Amygdala (tissue), 56 donors: Measurements from ENCODE around the gene HOXD3.

Experiments used
- DNase-seq, 56 donors: peaks; one replicate each; lab custom pipeline; 2025; lab: John Stamatoyannopoulos, UW

HOXD3 gene

DNA sequence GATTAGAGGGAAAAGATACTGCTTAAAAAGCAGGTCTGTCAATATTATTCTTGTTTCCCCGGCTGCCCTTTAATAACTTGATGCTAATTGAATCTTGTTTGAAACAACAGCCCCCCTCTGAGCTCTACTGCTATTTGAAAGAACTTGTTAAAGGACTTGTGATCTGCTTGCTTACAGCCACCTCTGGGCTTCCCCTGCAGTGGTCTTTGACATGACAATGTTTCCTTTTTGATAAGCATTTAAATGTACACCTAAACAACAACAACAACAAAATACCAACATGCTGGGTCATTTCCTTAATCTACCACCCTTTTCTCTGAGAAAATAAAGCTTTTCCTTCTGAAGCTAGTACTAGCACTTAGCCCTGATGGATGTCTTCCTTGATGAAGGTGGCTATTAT is 35.2 kb downstream of the HOXD3 start:
- DNase-seq, result no peak

- DNase-seq, result no peak
These were observed 35.9 kb downstream of the HOXD3 start for GRCh38 chr2:176193048-176193447.

- DNase-seq, result no peak
These were observed 42.8 kb downstream of the HOXD3 start for GRCh38 chr2:176199902-176200301.

DNA sequence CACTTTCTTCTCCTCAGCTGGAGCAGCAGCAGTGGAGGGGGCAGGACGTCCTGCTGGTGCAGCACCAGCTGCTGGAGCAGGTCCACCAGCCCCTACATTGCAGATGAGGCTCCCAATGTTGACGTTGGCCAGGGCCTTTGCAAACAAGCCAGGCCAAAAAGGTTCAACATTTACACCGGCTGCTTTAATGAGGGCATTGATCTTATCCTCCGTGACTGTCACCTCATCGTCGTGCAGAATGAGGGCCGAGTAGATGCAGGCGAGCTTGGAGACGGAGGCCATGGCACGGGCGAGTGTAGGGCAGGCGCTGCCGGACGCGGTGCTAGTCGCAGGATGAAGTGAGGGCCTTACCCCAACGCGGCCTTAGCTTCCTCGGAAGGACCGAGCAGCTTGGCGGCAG is 43.9 kb downstream of the HOXD3 start:
- DNase-seq, result no peak

DNA sequence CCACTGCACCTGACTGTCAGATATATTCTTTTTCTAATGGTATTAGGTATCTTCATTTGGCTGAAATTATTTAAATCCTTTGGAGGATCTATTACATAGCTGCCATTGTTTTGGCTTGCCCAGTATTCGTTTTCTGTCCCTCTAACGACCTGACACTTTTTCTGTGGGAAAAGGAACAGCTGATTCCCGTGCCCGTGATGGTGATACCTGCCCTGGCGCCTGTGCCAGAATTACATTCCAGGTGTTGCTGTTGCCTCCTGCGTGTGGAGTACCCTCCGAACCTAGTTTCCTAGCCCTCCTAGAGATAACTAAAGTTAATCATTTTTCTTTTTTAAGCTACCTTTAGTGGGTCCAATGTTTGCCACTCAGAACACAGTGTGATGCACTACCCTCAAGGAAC is 45.4 kb downstream of the HOXD3 start:
- DNase-seq, result no peak

DNA sequence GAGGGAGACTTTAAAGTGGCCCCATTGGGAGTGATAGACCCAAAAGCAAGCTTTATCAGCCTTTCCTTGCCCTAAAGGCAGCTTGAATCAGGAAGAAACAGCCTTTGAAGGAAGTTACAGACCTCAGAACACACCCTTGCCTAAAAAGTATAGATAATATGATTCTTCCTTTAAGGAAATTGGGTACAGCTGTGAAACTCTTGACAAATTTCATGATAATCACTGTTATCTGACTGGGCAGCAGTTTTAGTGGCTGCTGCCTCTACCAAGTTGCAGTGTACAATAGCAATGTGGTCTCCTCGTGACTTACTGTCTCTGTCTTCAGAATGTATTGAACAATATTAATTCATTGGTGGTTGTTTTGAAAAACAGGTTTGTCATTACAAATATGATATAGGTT is 48.0 kb downstream of the HOXD3 start:
- DNase-seq, result no peak

DNA sequence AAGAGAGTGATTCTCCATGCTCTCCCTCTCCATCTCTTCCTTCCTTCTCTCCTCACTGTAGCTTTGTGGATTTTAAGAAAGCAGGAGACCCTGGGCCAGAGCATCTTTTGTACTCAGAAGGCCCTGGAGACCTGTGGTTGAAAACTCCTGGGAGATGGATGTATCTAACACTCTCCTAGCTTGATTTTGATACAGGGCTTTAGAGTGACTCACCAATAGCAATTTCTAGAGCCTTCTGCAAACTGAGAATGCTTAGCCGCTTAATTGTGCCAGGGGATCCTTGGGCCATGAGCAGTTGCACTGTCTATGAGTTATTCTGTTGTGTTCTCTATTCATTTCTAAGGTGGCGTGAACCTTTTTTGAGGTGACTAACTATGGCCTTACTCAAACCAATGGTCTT is 49.0 kb downstream of the HOXD3 start:
- DNase-seq, result no peak

DNA sequence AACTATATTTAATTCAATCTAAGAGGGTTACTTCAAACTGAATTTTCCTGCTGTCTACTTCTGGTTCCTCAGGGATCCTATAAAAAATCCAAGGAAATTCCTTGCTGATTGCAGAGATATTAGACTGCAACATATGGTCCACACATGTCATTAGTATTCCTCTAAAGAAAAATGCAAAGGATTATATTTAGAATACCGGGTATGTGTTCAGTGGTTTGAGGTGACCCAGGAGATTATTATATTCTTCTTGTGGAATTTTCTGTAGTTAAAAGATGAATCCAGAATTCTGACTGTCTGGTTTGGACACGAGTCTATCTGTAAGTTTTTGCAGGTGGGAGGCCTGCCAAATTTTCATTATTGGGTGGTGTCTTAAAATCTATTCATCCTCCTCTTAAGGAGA is 49.6 kb downstream of the HOXD3 start:
- DNase-seq, result no peak

DNA sequence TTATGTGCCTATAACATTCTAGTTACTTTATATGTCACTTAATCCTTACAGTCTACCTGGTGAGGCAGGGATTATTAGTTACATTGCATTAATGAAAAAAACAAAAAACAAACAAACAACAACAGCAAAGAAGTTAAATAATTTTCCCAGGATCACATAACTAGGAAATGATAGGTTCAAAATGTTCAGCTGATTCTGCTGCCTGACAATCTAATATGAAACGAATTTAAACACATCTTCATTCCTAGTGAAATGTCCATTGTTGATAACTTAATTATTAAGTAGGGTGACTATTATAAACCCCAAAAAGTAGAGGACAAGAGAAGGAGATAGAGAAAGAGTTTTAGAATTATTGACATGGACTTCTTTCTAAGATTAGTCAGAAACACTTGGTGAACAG is 54.0 kb downstream of the HOXD3 start:
- no peak for DNase-seq

DNA sequence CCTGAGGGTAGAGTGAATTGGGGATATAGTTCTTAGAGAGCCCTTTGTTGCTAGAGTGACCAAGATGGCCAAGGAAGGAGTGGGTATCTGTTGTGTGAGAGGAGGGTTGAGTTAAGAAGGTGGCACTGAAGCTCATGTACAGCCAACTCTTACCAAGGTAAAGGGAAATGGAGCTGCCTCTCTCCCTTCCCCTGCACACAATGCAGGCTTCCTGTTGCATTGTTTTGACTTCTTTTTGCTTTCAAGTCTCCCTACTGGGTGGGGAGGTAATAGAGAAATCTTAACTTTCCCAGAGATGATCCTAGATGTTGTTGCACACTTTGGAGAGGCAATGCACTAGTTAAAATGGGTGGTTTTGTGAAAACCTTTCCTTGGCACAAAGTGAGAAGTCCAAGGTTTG is 55.2 kb downstream of the HOXD3 start:
- no peak for DNase-seq

DNA sequence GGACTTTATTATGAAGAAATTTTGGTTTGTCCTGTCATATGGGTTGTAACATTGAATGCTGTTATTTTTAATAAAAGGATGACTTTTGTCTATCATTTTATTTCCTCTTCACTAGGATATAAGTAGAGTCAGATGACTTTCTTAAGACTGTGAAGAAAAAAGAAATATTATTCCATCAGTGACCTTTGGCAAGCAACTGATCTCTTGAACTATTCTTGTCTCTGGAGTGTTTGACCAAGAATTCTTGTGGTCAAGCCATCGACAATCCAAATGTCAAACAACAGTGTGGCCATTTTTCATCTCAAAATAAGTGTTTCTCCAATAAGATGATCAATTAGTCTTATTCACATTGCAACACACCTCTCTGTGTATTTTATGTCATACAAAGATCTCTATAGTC is 56.3 kb downstream of the HOXD3 start:
- no peak for DNase-seq
